Neural cell (in vitro differentiated cells): ENCODE results near the gene TTC34.
"Not testable (repeated sequence)": the region's sequence is repeated elsewhere in the genome, so short reads cannot be mapped to it uniquely, and the experiment has no call there.

Experiments
- EZH2 ChIP-seq: fragments of 200-600, 300-800 bp; shearing (Covaris generic), sonication (generic); IDR thresholded peaks from 2 replicates; pipeline ENCODE4 v1.6.1; 2014; ENCODE audit warnings: antibody characterized with exemption, low read length, borderline replicate concordance, mild to moderate bottlenecking; ENCODE audit not compliant: insufficient read depth, poor library complexity, severe bottlenecking
- POLR2AphosphoS5 ChIP-seq: IDR thresholded peaks from 2 replicates; pipeline ENCODE4 v1.6.1; 2012
- SMC3 ChIP-seq: fragments of 450-650 bp; conservative IDR thresholded peaks from 2 replicates; pipeline ENCODE4 v1.6.1; 2014; ENCODE audit warnings: antibody characterized with exemption, mild to moderate bottlenecking, moderate library complexity; ENCODE audit not compliant: poor library complexity
- TAF1 ChIP-seq: IDR thresholded peaks from 2 replicates; pipeline ENCODE4 v1.6.1; 2012; ENCODE audit warnings: low read depth
- TF ChIP-seq, protein P1 (sequence below): fragments of 450-650 bp; IDR thresholded peaks from 2 replicates; pipeline ENCODE4 v1.5.1; 2014; ENCODE audit warnings: antibody characterized with exemption, mild to moderate bottlenecking, moderate library complexity; ENCODE audit not compliant: poor library complexity, severe bottlenecking

- TF ChIP-seq SMC3, EZH2, TAF1, POLR2AphosphoS5: not testable (repeated sequence)
- TF ChIP-seq, protein P1, sequence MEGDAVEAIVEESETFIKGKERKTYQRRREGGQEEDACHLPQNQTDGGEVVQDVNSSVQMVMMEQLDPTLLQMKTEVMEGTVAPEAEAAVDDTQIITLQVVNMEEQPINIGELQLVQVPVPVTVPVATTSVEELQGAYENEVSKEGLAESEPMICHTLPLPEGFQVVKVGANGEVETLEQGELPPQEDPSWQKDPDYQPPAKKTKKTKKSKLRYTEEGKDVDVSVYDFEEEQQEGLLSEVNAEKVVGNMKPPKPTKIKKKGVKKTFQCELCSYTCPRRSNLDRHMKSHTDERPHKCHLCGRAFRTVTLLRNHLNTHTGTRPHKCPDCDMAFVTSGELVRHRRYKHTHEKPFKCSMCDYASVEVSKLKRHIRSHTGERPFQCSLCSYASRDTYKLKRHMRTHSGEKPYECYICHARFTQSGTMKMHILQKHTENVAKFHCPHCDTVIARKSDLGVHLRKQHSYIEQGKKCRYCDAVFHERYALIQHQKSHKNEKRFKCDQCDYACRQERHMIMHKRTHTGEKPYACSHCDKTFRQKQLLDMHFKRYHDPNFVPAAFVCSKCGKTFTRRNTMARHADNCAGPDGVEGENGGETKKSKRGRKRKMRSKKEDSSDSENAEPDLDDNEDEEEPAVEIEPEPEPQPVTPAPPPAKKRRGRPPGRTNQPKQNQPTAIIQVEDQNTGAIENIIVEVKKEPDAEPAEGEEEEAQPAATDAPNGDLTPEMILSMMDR = not testable (repeated sequence)
These were observed 143.6 kb downstream of the TTC34 start for GRCh38 chr1:2657909-2658308.
